ENCODE measurements around the gene NAGA. TPM values are rescaled to one million over a fixed set of nuclear protein-coding genes. Genes with fewer than 3 reads are reported as not detected.

NAGA gene
- total and polyA plus RNA-seq, 9 of the 15 experiments (the other 6 are each of a cell fraction or from before 2014, with no cell fraction given), result 6.5 to 20.6 (median 17.4) TPM

DNA sequence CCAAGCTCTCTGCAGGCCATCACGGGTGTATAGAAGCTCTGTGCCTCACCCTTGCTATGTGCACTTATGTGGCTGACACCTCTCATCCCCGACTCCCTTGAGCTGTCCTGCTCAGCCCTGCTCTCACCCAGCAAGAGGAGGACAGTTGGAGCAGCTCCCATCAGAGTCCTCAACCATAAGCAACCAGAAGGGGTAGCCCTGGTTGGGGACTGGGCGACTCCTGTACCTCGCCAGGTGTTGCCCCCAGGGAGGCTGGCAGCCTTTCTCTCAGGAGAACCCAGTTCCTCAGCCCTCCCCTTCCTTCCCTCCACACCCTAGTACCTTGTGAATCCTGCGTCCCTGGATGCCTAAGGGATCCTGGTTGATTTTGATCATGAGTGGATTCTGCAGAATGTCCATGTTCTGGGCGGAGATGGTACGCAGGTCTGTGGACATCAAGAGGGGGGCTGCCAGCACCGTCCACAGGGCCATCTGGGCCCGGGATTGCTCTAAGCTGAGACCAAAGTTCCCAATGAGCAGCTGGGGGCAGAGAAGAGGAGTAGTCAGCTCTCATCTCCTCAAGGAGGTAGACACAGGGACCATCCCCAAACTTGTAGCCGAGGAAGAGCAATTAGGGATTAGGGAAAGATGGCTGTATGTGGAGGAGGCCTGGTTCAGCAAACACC is 8.0 kb downstream of the NAGA start (continued):
- no peak for TF ChIP-seq GABPB1 (CRISPR knock-in tag; IDR thresholded peaks at IDR 0.05)
- no peak for TF ChIP-seq KDM2B (CRISPR knock-in tag; IDR thresholded peaks at IDR 0.05)

DNA sequence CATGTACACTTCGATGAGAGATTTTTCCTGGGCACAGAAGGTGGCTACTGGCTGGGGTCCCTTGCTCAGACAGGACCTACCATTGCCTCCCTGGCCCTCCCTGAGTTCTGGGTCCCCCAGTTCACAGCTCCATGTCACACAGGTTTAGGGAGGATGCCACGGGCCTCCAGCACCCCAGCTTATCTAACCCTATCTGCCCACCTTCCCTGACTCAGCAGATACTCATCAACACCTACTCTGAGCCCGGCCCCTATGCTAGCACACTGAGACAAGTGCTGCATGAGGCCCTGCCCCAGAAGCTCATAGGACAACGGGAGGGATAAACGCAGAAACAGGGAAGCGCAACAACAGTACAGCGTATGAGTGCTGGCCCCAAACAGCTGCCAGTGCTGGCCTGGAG is 9.6 kb downstream of the NAGA start:
- CTCF ChIA-PET (ENCODE audit: low intra/inter-chr PET ratio), result no interaction called here
- Histone ChIP-seq H3K9ac (ENCODE audit: insufficient read depth in 1 of 2, low read depth in 2 of 2, low read length in 2 of 2) (no peak overlapping the region), H3K4me3 (no peak overlapping the region), H3K9me3 (replicated peaks; ENCODE audit: control insufficient read depth, insufficient read depth, low read depth, low read length) (no peaks in the 10 kb centered on the region; the same call in none of the 2 replicates), H3K79me2 (ENCODE audit: control insufficient read depth, insufficient read depth, low read length) (no peaks in the 10 kb centered on the region), H3K36me3 (ENCODE audit: control insufficient read depth, insufficient read depth, low read length) (peaks cover 41% of the 10 kb centered on the region; the same call in 2 of the 3 replicates), H3K27me3 (ENCODE audit: control insufficient read depth in 2 of 2, insufficient read depth in 2 of 2, low read length in 2 of 2) (no peaks in the 10 kb centered on the region), H3K9me1 (ENCODE audit: control insufficient read depth, insufficient read depth, low read length) (no peaks in the 10 kb centered on the region), H2AFZ (ENCODE audit: low read depth, low read length) (no peak overlapping the region), H3K4me2 (ENCODE audit: insufficient read depth, low read length) (no peak overlapping the region), H3K27ac (ENCODE audit: extremely low read depth, low read depth, low read length) (no peak overlapping the region), H4K20me1 (replicated peaks; ENCODE audit: control insufficient read depth, insufficient read depth, low read length) (no peaks in the 10 kb centered on the region), H3K4me1 (replicated peaks in 1 of 2; ENCODE audit: control insufficient read depth in 2 of 2, insufficient read depth in 2 of 2, low read length in 2 of 2) (no peaks in the 10 kb centered on the region; a peak in 1 of 5 replicates)
- in situ Hi-C loops (cut with MboI) (no loop called here), intact Hi-C loops (cut with micrococcal nuclease) (no loop called here)
- TF ChIP-seq ZNF316 (IDR thresholded peaks at IDR 0.05) (peak; percentile 7; the same call in 1 of the 2 replicates), STAG1 (CRISPR knock-in tag; IDR thresholded peaks at IDR 0.05; ENCODE audit: borderline replicate concordance) (no peak), SIN3B (IDR thresholded peaks at IDR 0.05; ENCODE audit: low read depth) (no peak), PHF20 (IDR thresholded peaks at IDR 0.05; ENCODE audit: partially characterized antibody) (no peak)
- no TSS peak for BruUV-seq (replicated peaks)
- 89% methylated on average over 6 of the region's 7 CpGs for WGBS (ENCODE audit: insufficient coverage, low coverage, missing lambda C conversion rate)
- no peak for FAIRE-seq
- POLR2A ChIA-PET, result interaction anchor here (0.5 to 0.8 kb wide), 2 partner anchors 18 to 113 kb away, joined by 3 to 4 read pairs; no protein-coding TSS in a partner anchor
- ATAC-seq, result no peak
- DNase-seq (ENCODE audit: extremely low read depth in 1 of 4, low spot score in 3 of 4), result no peak

Data from K562 (cell line).